ENCODE results near the gene TLK2.

DNA sequence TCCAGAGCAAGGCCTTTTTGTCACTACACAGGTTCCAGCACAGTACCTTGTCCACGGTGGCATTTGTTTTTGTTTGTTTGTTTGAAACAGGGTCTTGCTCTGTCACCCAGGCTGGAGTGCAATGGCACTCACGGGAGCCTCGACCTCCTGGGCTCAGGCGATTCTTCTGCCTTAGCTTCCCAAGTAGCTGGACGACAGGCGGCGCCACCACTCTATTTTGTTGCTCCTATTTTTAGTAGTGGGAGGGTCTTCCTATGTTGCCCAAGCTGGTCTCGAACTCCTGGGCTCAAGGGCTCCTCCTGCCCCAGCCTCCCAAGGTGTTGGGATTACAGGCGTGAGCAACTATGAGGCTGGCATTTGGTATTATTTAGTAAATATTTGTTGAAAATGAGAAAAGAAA lies 159.2 kb downstream of the TLK2 start:
- TF ChIP-seq, protein P1, sequence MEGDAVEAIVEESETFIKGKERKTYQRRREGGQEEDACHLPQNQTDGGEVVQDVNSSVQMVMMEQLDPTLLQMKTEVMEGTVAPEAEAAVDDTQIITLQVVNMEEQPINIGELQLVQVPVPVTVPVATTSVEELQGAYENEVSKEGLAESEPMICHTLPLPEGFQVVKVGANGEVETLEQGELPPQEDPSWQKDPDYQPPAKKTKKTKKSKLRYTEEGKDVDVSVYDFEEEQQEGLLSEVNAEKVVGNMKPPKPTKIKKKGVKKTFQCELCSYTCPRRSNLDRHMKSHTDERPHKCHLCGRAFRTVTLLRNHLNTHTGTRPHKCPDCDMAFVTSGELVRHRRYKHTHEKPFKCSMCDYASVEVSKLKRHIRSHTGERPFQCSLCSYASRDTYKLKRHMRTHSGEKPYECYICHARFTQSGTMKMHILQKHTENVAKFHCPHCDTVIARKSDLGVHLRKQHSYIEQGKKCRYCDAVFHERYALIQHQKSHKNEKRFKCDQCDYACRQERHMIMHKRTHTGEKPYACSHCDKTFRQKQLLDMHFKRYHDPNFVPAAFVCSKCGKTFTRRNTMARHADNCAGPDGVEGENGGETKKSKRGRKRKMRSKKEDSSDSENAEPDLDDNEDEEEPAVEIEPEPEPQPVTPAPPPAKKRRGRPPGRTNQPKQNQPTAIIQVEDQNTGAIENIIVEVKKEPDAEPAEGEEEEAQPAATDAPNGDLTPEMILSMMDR (IDR thresholded peaks at IDR 0.05; ENCODE audit: low read depth, low read length), result no peak
- TF ChIP-seq MYC (IDR thresholded peaks at IDR 0.05; ENCODE audit: low read depth, low read length), result no peak

Measured in NB4 (cell line).